ENCODE data around the gene TLCD3A. TPM values are rescaled to one million over a fixed set of nuclear protein-coding genes. Genes with fewer than 3 reads are reported as not detected.
"Not testable (repeated sequence)": the region's sequence is repeated elsewhere in the genome, so short reads cannot be mapped to it uniquely, and the experiment has no call there.

Gene TLCD3A
- 16.9 TPM for total RNA-seq

- DNase-seq, result no peak
Measured at GRCh38 chr17:732067-732901, at the start of gene TLCD3A. TLCD3A (plus strand) TSS chr17:732596; CDS start chr17:732648, 52 bp downstream.

GRCh38 chr17:683040-683439 lies 49.4 kb upstream of the TLCD3A start:
- DNase-seq, result no peak

GRCh38 chr17:683499-684254 lies 48.7 kb upstream of the TLCD3A start:
- DNase-seq, result no peak

GRCh38 chr17:685006-685405 lies 47.4 kb upstream of the TLCD3A start:
- DNase-seq, result no peak

- no peak for DNase-seq
Measured at GRCh38 chr17:688100-688989, 44.1 kb upstream of the TLCD3A start.

GRCh38 chr17:689556-690275 lies 42.7 kb upstream of the TLCD3A start:
- DNase-seq, result no peak

- DNase-seq, result no peak
Measured at GRCh38 chr17:690361-690760, 42.0 kb upstream of the TLCD3A start.

- DNase-seq, result no peak
Measured at GRCh38 chr17:691423-691822, 41.0 kb upstream of the TLCD3A start.

- DNase-seq, result no peak
Measured at GRCh38 chr17:692116-692515, 40.3 kb upstream of the TLCD3A start.

- no peak for DNase-seq
Measured at GRCh38 chr17:693791-694638, 38.4 kb upstream of the TLCD3A start.

- no peak for DNase-seq
Measured at GRCh38 chr17:696369-696768, 36.0 kb upstream of the TLCD3A start.

- DNase-seq, result no peak
Measured at GRCh38 chr17:697682-698081, 34.7 kb upstream of the TLCD3A start.

GRCh38 chr17:698096-698495 lies 34.3 kb upstream of the TLCD3A start:
- DNase-seq, result not testable (repeated sequence)

- DNase-seq, result no peak
Measured at GRCh38 chr17:699345-699744, 33.1 kb upstream of the TLCD3A start.

GRCh38 chr17:700504-701094 lies 31.8 kb upstream of the TLCD3A start:
- DNase-seq, result no peak

GRCh38 chr17:703081-703875 lies 29.1 kb upstream of the TLCD3A start:
- no peak for DNase-seq

- DNase-seq, result no peak
Measured at GRCh38 chr17:704111-704864, 28.1 kb upstream of the TLCD3A start.

GRCh38 chr17:705011-705410 lies 27.4 kb upstream of the TLCD3A start:
- DNase-seq, result no peak

- DNase-seq, result no peak
Measured at GRCh38 chr17:705863-706262, 26.5 kb upstream of the TLCD3A start.

All from skin of body (tissue), 2 donors.